ENCODE data around the gene CALML5.

DNA sequence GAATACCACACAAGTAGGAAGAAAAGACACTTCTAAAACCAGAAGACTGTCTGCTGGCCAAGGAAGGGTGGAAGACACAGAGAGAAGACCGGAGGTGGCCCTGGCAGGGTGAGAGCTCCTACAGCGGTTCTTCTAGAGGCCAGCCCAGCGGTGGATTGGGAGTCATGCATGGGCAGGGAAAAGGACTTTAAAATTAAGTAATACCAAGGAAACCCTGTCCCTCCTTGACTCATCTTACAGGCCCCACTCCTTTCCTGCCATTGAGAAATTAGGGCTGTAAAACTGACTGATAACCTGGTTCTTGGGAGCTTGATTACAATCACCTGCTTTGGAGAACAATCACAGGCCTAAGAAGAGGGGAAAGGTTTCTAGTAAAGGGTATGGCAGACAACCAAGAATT is 41.5 kb upstream of the CALML5 start:
- TF ChIP-seq ZNF423 (tag by site-specific recombination; IDR thresholded peaks at IDR 0.05) (no peak), ZNF571 (tag by site-specific recombination; IDR thresholded peaks at IDR 0.05) (no peak), RBAK (tag by site-specific recombination; IDR thresholded peaks at IDR 0.05) (no peak), GFI1B (tag by site-specific recombination; IDR thresholded peaks at IDR 0.05) (no peak), SALL2 (tag by site-specific recombination; IDR thresholded peaks at IDR 0.05; ENCODE audit: borderline replicate concordance) (no peak), ZNF707 (tag by site-specific recombination; IDR thresholded peaks at IDR 0.05) (no peak)
- TF ChIP-seq, protein P1, sequence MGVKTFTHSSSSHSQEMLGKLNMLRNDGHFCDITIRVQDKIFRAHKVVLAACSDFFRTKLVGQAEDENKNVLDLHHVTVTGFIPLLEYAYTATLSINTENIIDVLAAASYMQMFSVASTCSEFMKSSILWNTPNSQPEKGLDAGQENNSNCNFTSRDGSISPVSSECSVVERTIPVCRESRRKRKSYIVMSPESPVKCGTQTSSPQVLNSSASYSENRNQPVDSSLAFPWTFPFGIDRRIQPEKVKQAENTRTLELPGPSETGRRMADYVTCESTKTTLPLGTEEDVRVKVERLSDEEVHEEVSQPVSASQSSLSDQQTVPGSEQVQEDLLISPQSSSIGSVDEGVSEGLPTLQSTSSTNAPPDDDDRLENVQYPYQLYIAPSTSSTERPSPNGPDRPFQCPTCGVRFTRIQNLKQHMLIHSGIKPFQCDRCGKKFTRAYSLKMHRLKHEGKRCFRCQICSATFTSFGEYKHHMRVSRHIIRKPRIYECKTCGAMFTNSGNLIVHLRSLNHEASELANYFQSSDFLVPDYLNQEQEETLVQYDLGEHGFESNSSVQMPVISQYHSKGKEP (tag by site-specific recombination; IDR thresholded peaks at IDR 0.05), result no peak
